ENCODE results near the gene STAMBPL1. TPM values are rescaled to one million over a fixed set of nuclear protein-coding genes. Genes with fewer than 3 reads are reported as not detected.
"Not testable (repeated sequence)": the region's sequence is repeated elsewhere in the genome, so short reads cannot be mapped to it uniquely, and the experiment has no call there.

The STAMBPL1 gene
- total RNA-seq, 1 donor from 2014 or later, result 1.6 TPM

- Mint-ChIP-seq H3K4me3 (ENCODE audit: unreplicated experiment) (no peak overlapping the region), H3K9me3 (ENCODE audit: low read depth) (no peaks in the 10 kb centered on the region), H3K27ac (ENCODE audit: unreplicated experiment) (no peak overlapping the region), H3K4me1 (ENCODE audit: low read depth) (no peaks in the 10 kb centered on the region), H3K27me3 (ENCODE audit: low read depth) (peaks cover 19% of the 10 kb centered on the region), H3K36me3 (ENCODE audit: low read depth) (no peaks in the 10 kb centered on the region)
- no peak for TF ChIP-seq CTCF (IDR thresholded peaks at IDR 0.05)
- no peak for DNase-seq (ENCODE audit: low spot score)
Observed at GRCh38 chr10:88833723-88834122, 46.3 kb upstream of the STAMBPL1 start.

- TF ChIP-seq CTCF (IDR thresholded peaks at IDR 0.05), result peak; percentile 97
- H3K36me3 Mint-ChIP-seq (ENCODE audit: low read depth), result no peaks in the 10 kb centered on the region
- no peaks in the 10 kb centered on the region for H3K4me1 Mint-ChIP-seq (ENCODE audit: low read depth)
- H3K4me3 Mint-ChIP-seq (ENCODE audit: unreplicated experiment), result no peak overlapping the region
- no peak for DNase-seq (ENCODE audit: low spot score)
- H3K9me3 Mint-ChIP-seq (ENCODE audit: low read depth), result no peaks in the 10 kb centered on the region
- peaks cover 18% of the 10 kb centered on the region for H3K27me3 Mint-ChIP-seq (ENCODE audit: low read depth)
- no peak overlapping the region for H3K27ac Mint-ChIP-seq (ENCODE audit: unreplicated experiment)
Observed at GRCh38 chr10:88835096-88835909, 44.7 kb upstream of the STAMBPL1 start.

DNA sequence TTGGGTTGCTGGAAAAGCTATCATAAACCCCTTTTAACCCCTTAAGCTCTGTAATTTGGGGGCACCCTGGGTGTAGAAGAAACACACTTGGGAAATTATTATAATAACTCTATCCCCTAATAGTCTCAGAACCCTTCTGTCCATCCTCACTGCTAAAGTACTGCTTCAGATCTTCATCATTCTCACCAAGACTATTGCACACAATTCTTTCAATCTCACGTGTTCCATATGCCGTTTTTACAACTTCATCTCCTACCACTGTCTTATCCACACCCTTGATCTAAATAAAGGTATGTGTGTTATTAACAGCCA lies 44.2 kb upstream of the STAMBPL1 start:
- no peak overlapping the region for H3K4me3 Mint-ChIP-seq (ENCODE audit: unreplicated experiment)
- DNase-seq (ENCODE audit: low spot score), result no peak
- no peak overlapping the region for H3K27ac Mint-ChIP-seq (ENCODE audit: unreplicated experiment)
- TF ChIP-seq CTCF (IDR thresholded peaks at IDR 0.05), result peak; percentile 51
- peaks cover 15% of the 10 kb centered on the region for H3K27me3 Mint-ChIP-seq (ENCODE audit: low read depth)
- H3K4me1 Mint-ChIP-seq (ENCODE audit: low read depth), result no peaks in the 10 kb centered on the region
- H3K36me3 Mint-ChIP-seq (ENCODE audit: low read depth), result no peaks in the 10 kb centered on the region
- no peaks in the 10 kb centered on the region for H3K9me3 Mint-ChIP-seq (ENCODE audit: low read depth)

DNA sequence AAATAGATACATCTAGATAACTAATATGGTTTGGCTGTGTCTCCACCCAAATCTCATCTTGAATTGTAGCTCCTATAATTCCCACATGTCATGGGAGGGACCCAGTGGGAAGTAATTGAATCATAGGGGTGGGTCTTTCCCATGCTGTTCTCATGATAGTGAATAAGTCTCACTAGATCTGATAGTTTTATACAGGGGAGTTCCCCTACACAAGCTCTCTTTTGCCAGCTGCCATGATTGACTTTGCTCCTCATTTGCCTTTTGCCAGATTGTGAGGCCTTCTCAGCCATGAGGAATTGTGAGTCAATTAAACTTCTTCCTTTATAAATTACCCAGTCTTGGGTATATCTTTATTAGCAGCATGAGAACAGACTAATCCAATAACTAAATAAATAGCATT lies 42.4 kb upstream of the STAMBPL1 start:
- not testable (repeated sequence) for H3K9me3 Mint-ChIP-seq (ENCODE audit: low read depth); H3K4me1 Mint-ChIP-seq (ENCODE audit: low read depth); H3K27me3 Mint-ChIP-seq (ENCODE audit: low read depth); H3K4me3 Mint-ChIP-seq (ENCODE audit: unreplicated experiment); DNase-seq (ENCODE audit: low spot score); H3K36me3 Mint-ChIP-seq (ENCODE audit: low read depth); H3K27ac Mint-ChIP-seq (ENCODE audit: unreplicated experiment)

DNA sequence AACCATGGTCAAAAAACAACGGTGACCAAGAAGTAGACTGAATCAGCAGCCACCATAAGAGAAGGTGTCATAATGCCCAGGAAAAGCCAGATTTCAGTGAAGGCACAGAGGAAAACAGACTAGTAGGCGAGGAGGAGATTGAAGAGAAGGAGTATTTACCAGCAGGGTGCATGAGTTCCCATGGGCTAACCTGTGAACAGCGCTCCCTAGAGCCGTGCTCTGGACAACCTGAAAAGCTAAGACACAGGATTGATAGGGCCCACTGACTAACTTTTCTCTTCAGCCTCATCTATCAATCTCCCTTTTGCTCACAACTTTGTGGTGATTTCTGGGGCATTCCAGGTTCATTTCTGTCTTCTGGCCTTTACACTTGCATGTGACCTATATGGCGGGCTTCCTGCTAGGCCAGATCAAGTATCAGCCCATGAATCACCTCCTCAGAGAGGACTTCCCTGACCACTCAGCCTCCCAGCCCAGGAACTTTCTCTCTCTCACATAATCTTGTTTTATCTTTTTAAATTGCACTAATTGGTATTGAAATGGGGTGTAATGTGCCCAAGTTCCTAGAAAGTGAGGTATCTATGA lies 41.2 kb upstream of the STAMBPL1 start:
- Mint-ChIP-seq H3K4me1 (ENCODE audit: low read depth) (no peaks in the 10 kb centered on the region), H3K36me3 (ENCODE audit: low read depth) (no peaks in the 10 kb centered on the region), H3K4me3 (ENCODE audit: unreplicated experiment) (no peak overlapping the region), H3K27ac (ENCODE audit: unreplicated experiment) (no peak overlapping the region), H3K27me3 (ENCODE audit: low read depth) (peaks cover 7% of the 10 kb centered on the region), H3K9me3 (ENCODE audit: low read depth) (no peaks in the 10 kb centered on the region)
- DNase-seq (ENCODE audit: low spot score), result no peak
- TF ChIP-seq CTCF (IDR thresholded peaks at IDR 0.05), result no peak

DNA sequence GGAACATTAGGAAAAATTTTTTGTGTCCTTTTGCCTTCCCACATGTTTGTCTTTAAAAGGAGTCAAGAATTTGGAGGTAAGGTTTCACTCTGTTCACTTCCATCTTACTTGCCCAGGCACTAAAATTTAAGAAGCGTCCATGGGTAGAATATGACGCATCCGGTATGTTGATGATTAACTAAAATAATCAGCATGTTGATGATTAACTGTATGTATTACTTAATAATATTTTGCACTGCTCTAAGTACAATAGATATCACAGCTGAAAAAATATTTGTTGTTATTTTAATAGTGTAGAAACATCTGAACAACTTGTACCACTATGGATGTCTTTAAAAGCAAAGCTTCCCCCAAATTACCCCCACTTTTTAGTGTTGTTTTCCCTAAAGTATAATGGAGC lies 39.9 kb upstream of the STAMBPL1 start:
- TF ChIP-seq CTCF (IDR thresholded peaks at IDR 0.05), result no peak
- peaks cover 1% of the 10 kb centered on the region for H3K36me3 Mint-ChIP-seq (ENCODE audit: low read depth)

More for the DNA sequence above, 39.9 kb upstream of the STAMBPL1 start:
- Mint-ChIP-seq H3K9me3 (ENCODE audit: low read depth) (no peaks in the 10 kb centered on the region), H3K4me1 (ENCODE audit: low read depth) (no peaks in the 10 kb centered on the region), H3K27me3 (ENCODE audit: low read depth) (peaks cover 13% of the 10 kb centered on the region), H3K27ac (ENCODE audit: unreplicated experiment) (no peak overlapping the region), H3K4me3 (ENCODE audit: unreplicated experiment) (no peak overlapping the region)
- no peak for DNase-seq (ENCODE audit: low spot score)
